GM18907 (cell line): Measurements from ENCODE around the gene DUSP15.

Experiments
- ATAC-seq: cut with Tn5 transposase; IDR thresholded peaks from one replicate; pipeline ENCODE4 v1.9.1; 2021; ENCODE audit warnings: mild to moderate bottlenecking, moderate library complexity; ENCODE audit not compliant: unreplicated experiment

Gene DUSP15

DNA sequence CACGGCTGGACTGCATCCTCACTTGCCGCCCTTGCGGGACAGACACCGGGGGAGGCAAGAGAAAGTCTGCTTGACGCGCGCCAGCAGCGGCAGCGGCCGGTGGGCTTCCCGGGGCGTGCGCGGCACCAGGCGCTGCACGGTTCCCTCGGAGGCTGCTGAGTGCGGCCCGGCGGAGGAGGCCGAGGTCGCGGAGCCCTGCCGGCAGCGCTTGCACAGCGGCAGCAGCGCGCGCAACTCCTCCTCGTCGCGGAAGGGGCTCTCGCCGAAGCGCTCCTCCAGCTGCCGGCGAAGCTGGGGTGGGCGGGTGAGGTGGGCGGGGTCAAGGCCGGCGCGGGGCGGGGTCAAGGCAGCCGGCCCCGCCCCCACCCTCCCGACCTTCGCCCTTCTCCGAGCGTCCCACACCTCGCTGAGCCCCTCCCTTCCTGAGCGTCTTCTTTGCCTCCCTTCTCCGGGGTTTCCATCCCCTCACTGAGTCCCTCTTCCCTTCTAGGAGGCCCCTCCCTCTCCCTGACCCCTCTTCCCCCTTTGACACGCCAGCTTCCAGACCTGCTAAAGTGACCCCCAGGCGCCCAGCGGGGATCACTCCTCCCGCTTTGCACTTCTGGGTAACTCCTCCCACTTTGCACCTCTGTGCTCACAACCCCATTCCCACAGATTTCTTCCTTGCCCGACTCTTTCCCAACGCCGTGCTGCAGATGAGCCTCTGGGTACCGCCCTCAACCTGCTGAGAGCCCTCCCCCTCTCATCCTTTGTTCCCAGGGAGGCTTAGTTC, 8.8 kb downstream of the DUSP15 start:
- ATAC-seq, result peak; percentile 60

DNA sequence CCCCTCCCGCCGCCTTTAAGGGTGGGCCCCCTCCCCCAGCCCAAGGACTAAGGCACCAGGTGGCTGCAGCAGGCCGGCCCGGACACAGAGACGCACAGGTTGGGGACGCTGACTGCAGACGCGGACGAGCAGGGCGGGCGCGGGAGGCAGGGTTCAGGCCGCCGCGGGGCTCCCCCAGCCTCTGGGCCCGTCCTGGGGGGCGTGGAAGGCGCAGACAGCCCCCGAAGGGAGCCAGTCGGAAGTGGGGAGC, 9.3 kb downstream of the DUSP15 start:
- peak; percentile 33 for ATAC-seq

DNA sequence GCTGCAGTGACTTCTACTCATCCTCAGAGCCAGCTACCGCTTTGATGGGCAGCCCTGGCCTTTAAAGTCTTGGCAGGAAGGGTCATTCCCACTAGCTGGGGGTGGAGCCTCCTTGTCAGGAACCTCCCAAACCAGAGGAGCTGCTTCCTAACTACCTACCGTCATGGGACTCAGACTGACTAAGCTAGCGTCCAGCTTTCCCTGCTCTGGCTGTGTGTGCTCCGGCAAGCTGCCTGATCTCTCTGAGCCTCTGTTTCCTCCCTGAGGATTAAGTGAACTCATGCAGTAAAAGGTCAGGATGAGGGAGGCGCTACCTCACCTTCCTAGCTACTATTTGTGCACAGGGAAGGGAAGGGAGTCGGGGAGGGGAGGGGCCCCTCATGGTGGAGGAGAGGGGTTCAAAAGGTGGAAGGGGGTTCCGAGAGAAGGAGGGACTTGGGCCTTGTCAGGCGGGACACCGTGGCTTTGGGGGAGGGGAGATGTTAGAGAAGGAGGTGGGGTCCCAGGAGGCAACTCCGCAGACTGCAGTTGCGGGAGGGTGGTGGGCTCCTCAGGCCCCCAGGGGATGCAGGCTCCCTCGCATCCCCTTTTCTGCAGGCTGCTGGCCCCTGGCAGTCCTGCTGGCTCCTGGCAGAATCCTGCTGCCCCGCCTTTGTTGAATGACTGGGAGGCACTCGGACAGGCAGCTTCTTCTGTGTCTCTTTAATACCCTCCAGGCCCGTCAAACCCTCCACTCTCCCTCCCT, 9.8 kb downstream of the DUSP15 start:
- no peak for ATAC-seq

DNA sequence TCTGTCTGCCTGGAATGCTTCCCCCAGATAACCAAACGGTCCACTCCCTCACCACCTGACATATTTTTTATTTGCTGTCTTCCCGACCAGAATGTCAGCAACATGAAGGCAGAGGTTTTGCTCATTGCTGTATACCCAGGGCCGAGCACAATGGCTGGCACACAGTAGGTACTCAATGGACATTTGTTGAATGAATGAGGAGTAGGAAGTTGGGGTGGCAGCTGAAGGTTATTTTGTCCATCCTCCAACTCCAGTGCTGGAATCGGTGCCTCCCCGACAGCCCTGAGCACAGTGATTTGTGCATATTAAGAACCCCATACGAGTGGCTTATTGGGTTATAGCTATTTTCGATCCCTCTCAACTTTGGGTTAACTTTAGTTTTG, 10.3 kb downstream of the DUSP15 start:
- ATAC-seq, result no peak

DNA sequence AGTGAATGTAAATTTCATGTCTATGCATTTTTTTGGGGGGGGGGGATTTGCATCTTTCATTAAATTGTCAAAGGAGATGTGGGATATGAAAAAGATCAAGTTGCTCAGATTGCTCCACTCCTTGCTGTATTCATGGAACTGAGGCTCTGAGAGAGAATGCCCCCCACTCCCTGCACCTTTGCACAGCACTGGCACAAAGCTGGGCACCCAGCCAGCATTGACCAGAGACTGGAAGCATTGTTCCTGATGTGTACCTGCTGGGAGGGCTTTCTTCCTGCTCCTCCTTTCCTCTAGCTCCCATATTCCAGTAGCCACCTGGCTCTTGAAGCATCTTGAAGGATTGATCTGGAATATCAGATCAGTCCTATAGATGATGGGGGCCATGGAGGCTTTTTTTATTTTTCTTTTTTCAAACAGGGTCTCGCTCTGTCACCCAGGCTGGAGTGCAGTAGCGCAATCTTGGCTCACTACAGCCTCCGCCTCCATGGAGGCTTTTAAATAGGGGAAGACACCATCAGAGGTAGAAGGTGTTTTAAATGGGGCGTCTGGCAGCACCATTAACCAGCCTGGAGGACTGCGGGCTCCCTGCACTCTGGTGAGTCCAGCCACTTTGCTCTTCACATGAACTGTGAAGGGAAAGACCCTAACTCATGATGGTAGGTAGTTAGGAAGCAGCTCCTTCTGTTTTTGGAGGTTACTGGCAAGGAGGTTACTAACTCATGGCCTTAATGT, 10.9 kb downstream of the DUSP15 start:
- ATAC-seq, result no peak

DNA sequence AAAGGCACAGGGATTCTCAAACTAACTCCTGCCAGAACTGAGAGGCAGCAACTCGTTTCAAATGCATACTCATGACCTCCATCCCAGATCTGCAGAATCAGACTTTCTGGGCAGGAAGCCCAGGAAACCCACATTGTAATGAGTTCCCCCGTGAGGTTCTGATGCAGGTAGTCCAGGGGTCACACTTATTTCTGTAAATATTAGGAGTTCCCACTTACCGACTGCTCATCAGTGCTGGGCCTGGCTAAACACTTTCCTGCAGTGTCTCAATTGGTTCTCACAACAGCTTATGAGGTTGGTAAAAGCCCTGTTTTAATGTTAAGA, 11.6 kb downstream of the DUSP15 start:
- no peak for ATAC-seq

DNA sequence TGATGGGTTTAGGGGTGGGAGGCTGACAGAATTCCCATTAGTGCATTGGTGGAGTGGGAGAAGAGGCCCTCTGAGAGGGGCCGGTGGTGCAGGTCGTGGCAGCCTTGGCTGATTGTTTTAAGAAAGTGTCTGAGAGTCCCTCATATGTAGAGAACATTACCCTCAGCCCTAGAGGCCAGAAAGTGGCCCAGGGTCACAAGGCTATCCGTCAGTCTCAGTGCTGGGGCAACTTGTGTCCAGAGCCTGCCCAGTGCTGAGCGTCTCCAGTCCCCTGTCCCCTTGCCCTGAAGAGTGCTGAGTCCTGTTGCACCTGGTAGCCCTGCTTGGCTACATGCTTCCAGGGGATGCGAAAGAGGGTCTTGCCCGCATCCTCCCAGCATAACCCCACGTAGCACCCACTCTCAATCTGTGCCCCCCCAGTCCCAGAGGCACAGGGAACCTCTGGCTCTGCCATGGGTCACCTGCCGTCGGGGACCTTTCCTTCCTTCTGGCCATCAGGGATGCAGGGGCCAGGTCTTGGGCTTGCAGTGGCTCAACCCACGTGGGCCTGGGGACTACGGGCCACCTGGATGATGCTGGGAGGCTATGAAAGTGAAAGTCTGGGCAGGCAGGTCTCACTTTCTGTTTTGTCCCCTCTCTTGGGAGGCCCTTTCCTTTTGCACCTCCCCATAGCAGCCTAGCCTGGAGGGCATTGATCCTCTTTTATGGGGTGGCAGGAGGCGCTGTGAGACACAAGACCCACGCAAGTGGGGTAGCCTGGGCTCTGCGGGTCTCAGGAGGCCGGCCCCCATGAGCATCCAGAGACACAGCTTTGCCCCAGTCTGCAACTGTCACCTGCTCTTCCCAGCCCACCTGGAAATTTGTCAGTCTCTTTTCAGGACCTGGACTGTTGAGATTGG, 12.2 kb downstream of the DUSP15 start:
- ATAC-seq, result no peak

DNA sequence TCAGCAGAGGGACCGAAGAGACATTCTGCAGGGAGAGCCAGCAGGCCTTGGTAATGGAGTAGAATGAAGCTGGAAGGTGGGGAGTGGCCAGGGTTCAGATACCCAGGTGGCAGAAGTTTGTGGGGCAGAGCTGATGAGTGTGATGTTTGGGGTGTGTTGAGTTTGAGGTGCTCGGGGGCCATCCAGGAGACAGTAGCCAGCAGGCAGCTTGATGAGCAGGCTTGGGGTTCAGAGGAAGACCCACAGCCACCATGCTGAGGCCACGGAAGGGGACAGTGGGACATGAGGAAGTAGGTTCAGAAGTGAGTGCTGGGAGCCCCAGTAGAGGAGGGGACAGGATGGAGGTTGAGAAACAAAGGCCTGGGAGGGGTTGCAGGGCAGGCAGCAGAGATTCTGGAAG, 13.8 kb downstream of the DUSP15 start:
- no peak for ATAC-seq

DNA sequence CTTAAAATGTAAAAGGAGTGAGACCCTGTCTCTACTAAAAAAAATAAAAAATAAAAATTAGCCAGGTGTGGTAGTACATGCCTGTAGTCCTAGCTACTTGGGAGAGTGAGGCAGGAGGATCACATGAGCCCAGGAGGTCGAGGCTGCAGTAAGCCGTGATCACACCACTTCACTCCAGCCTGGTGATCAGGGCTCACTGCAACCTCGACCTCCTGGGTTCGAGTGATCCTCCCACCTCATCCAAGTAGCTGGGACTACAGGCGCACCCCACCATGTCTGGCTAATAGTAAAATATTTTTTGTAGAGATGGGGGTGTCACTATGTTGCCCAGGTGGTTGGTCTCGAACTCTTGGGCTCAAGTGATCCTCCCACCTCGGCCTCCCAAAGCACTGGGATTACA, 16.8 kb downstream of the DUSP15 start:
- ATAC-seq, result no peak

DNA sequence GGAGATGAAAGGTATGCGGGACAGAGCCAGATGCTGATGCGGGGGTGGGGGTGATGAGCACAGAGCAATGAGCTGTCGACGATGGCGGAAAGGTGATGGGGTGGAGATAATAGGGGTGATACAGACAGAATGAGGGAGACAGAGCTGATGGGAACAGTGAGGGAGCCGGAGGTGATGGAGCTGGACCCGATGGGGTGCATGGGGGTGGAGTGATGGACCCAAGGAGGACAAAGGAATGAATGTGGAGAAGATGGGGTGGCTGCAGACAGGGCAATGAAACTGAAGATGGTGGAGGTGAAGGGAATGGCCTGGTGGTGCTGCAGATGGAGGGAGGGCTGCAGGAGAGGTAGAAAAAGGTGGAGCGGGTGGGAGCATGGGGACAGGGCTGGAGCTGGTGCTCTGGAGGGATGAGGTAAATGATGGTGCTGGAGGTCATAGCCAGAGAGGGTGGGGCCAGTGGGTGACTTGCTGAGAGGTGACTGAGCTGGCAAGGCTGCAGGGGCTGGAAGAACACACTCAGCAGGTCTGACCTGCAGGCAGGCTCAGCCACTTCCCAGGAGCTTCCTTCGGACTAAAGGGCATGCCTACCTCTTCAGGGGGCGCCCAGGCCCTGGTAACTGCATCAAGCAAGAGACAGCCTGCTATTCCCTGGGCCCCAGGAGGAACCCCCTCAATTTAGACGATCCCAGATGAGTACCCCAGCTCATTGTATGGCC, 18.9 kb downstream of the DUSP15 start:
- ATAC-seq, result no peak

DNA sequence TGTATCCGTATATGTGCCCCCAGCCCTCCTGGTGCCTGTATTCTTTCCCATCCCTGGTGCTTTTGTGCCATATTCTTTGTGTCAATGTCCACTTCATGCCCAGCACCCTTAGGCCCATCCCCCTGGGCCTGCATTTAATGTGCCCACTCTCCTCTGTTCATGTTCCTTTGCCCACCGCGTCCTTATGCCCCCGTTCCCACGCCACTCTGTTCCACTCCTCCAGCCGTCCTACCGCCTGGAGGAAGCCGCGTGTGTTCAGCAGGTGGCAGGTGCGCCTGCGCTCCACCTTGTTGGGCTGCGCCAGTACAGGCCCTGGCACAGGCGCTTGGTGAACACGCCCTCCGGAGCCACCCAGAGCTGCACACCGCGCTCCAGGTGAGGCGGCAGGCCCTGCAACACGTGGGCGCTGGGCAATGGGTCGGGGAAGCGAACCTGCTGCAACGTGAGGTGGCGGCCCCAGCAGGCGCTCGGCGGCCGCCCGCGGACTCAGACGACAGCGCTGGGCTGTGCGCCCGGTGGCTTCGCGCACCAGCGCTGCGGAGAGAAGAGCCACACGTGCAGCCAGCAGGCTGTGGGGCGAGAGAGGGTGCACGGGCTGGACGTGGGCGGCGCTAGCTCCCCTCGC, 20.9 kb downstream of the DUSP15 start:
- ATAC-seq, result no peak

DNA sequence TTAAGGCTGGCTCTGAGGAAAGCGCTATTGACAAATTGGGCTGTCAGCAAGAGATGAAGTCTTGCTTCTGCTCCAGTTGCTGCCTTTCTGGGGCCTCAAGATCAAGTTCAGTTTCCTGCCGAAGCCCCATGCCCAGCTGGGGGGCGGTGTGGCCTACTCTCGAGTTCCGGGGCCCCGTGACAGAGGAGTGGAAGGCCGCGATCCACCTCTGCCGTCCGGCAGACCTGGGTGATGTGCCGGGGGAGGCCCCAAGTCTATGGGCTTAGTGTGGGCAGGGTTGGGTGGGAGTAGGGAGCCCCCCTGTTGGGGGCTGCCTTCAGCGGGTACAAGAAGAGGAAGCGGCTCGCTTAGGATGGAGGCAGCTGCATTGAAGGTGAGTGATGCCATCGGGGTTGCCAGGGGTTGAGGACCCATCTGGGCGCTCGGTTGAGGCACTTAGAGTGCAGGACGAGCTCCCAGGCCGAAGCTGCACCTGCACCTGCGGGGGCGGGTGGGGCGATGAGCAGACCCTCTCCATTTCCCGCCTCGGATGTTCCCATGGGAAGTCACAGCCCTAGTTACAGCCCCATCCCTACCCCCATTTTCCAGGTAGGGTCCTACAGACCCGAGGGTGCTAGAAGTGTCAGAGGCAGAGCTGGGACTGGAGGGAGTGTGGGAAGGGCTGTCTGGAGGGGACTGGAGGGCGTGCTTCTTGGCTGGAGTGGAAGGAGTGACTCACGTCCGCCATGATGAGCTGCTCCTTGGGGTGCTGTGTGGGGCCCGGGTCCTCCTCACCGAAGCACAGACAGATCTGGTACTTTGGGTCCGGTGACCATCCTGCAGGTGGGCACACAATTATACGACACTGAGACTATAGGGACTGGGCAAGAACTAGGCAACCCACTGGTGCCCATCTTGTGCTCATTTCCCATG, 22.0 kb downstream of the DUSP15 start:
- ATAC-seq, result no peak

DNA sequence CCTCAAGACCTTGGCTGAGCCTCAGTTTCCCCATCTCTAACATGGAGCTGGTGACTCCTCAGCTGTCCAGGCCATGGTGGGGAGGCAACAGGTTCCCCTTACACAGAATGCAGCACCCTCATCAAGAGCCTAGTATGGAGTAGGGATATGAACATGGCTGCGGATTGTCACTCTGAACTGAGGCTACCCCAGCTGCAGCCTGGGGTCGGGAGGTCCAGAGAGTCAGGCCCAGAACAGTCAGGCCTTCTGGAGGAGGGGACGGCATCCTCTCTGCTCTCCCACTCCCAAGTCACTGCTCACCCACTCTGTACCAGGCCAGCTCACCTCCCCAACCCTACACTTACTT, 23.6 kb downstream of the DUSP15 start:
- ATAC-seq, result no peak

DNA sequence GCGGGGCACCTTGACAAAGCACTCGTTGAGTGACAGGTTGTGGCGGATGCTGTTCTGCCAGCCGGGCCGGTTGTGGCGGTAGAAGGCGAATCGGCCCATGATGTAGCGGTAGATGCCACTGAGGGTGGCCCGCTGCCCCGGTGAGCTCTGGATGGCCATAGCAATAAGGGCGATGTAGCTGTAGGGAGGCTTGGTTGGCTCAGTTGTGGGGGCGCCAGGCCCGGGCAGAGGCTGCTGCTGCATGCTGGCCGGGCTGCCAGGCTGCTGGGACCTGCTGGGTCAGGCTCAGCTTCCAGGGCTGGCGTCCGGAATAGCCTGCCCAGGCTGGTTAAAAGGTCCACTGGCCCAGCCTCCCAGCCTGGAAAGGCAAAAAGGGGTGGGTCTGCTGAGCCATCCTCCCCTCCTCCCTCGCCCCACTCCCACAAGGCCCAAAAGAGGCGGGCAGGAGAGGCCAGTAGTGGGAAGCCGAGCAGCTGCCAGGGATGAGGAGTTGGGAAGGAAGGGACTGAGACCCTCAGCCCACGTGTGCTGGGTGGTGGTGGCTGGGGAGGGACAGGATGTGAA, 24.9 kb downstream of the DUSP15 start, which contains the start of gene FOXS1:
Gene FOXS1, minus strand, starts transcription at position 305 of the 564 bp plus-strand sequence. Its CDS starts 62 bp downstream, at position 243.
- no peak for ATAC-seq

DNA sequence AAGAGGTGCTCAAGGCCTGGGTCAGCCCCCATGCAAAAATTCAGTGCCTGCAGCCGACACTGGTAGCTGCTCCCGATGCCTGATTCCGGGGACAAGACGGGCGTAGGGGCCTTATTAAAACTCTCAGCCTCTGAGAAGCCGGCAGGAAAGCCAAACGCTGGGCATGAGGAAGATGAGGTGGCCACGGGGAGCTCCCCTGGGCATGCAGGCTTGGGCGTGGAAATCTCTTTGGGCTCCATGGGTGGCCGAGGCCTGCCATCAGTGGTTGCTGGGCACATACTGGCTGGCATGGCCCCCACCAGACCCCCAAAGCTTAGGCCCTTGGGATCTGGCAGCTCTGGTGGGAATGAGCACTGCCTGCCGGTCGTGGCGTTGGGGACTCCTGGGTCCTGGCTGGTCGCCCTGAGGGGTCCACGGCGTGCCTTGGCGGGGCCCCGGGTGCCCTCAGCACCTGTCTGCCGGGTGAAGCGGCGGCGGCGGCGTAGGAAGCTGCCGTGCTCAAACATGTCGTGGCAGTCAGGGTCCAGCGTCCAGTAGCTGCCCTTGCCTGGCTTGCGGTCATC, 25.5 kb downstream of the DUSP15 start:
- ATAC-seq, result no peak

DNA sequence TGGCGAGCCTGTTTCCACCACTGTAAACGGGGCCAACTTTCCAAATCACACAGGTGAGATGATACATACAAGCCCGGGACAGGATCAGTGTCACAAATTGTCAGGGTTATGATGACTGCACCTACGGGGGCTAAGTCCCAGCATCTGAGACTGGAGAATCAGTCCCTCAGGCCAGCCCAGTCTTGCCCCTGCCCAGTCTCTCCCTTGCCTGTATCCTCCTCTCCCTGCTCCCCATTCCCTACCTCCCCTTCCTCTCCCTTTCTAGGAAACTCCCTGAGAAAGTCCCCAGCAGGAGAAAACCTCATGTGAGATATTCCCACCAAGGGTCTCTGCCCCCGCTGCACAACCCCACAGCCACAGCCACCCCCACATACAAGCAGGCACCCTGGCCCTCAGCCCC, 26.4 kb downstream of the DUSP15 start:
- no peak for ATAC-seq

DNA sequence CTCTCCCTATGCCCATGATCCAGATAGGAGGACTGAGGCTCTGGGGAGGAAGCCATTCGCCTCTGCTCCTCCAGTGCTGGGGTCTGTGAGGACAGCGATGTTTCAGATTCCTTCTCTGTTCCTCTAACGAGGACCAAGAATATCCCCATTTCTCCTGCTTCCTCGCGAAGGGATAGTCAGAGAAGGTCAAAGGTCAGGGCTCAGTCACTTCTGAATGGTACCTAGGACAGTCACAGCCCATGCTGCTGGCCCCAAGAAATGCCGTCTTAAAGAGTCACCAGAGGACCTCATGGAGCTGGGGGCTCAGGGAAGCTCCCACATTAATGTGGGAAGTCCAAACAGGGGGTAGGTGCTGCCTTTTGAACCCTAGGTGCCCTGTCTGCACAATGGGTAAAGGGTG, 27.0 kb downstream of the DUSP15 start:
- no peak for ATAC-seq

DNA sequence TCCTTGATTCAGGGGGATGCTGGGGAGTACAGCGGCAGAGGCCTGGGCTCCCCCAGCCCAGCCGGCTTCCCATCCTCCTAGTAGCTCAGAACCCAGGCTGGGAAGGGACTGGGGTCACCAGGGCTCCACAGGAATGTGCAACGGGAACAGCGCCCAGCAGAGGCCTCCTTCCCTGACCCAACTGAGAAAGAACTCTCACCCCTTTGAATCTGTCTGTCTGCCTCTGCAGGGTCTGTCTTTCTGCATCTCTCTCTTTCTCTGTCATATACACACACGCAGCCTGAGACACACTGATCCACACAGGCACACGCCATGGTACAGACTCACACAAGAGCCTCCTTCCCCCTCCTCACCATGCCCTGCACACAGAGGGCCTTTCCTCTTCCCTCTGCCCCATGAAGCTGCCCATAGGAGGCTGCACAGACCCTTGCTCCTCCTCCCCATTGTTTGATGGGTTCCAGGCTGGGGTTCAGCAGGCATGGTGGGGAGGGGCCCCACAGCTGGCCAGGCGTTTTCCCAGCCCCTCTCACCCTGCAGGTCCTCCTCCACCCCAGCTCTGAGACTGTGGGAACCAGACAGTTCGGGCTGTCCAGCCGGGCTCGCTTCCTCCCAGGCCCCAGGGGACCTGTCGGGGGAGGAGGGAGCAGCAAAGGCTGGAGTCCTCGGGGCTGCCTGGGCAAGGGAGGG, 27.7 kb downstream of the DUSP15 start:
- ATAC-seq, result no peak
